Astrocyte of the spinal cord (primary cell): Measurements from ENCODE around the gene MORN1.

Source experiments
- DNase-seq: peaks from one replicate; pipeline ENCODE4 v3.0.0; 2011; ENCODE audit warnings: low read depth, low spot score
- H3K4me3 ChIP-seq: 2 replicates; pipeline ENCODE4 v1.5.1; 2011; ENCODE audit warnings: low read depth, mild to moderate bottlenecking, low read length, moderate library complexity
- in situ Hi-C: cut with HindIII; loops from 2 replicates; pipeline ENCODE4 v1.10.0; 2017; ENCODE audit warnings: low sequenced_read_pairs
- TF ChIP-seq, protein P1 (sequence below): IDR thresholded peaks from 2 replicates; pipeline ENCODE4 v1.5.1; 2012; ENCODE audit warnings: low read depth, mild to moderate bottlenecking, low read length, inconsistent platforms

The MORN1 gene

DNA sequence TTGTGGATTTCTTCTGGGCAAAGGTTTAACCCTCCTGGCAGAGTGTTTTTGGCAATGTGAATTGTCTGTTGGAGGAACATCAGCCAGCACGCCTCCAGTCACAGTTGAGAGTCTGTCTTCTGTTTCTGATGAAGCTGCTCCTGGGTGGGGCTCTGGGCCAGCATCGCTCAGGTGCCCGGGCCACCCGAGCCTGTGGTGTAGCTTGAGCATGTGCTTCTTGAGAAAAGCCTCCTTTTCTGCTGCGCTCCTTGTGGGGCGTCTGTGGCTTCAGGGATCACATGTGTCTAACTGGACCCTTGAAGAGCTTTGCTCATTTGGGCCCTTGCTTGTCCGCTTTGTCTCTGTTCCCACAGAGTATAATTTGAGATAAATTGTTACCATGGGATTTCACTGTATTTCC, 7.5 kb upstream of the MORN1 start:
- in situ Hi-C loops = no loop called here
- TF ChIP-seq, protein P1, sequence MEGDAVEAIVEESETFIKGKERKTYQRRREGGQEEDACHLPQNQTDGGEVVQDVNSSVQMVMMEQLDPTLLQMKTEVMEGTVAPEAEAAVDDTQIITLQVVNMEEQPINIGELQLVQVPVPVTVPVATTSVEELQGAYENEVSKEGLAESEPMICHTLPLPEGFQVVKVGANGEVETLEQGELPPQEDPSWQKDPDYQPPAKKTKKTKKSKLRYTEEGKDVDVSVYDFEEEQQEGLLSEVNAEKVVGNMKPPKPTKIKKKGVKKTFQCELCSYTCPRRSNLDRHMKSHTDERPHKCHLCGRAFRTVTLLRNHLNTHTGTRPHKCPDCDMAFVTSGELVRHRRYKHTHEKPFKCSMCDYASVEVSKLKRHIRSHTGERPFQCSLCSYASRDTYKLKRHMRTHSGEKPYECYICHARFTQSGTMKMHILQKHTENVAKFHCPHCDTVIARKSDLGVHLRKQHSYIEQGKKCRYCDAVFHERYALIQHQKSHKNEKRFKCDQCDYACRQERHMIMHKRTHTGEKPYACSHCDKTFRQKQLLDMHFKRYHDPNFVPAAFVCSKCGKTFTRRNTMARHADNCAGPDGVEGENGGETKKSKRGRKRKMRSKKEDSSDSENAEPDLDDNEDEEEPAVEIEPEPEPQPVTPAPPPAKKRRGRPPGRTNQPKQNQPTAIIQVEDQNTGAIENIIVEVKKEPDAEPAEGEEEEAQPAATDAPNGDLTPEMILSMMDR = no peak
- no peak for DNase-seq
- H3K4me3 ChIP-seq = no peak overlapping the region

DNA sequence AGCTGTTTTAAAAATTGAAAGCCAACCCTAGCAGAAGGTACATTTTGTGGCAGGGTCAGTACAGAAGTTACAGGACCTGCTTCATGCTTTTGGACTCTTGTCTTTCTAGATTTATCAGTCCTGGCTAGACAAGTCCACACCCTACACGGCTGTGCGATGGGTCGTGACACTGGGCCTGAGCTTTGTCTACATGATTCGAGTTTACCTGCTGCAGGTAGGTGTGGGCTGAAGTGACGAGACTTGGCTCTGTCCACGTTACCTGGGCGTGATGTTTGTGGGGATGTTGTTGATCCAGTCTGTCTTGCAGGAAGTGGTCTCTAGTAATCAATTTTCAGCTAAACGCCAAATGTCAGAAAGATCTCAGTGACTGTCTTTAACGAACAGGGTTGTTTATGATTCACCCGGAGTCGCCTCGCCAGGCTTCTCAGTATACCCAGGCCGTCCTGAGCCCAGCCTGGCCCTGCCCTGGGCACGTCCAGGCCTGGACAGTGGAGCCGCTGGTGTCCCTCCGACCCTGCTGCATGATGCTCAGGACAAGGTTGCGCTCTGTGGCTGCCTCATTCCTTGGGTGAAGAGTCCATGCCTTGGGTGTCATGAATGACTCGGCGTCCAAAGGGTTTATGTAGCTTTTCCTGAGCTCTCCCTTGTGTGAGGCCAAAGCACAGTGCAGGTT, 5.8 kb upstream of the MORN1 start:
- TF ChIP-seq, protein P1 = no peak
- H3K4me3 ChIP-seq = no peak overlapping the region
- in situ Hi-C loops = no loop called here
- no peak for DNase-seq

DNA sequence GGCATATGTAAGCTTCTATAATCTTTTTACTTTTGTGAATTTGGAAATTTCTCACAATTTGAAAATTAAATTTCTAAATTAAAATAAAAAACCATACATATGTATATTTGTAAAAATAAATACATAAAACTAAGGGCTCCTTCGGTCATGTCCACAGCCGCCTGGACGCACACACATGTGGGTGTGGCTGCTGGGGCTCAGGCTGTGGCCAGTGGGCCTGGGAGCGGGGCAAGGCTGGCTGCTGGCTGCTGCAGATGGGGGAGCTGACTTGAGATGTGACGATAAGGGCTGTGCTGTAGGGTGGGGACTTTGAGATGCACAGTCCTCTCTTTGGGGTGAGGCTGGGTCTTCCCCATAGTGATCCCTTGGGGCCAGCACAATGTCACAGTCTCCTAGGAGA, 5.1 kb upstream of the MORN1 start:
- TF ChIP-seq, protein P1 = no peak
- DNase-seq = no peak
- in situ Hi-C loops = no loop called here
- no peak overlapping the region for H3K4me3 ChIP-seq

DNA sequence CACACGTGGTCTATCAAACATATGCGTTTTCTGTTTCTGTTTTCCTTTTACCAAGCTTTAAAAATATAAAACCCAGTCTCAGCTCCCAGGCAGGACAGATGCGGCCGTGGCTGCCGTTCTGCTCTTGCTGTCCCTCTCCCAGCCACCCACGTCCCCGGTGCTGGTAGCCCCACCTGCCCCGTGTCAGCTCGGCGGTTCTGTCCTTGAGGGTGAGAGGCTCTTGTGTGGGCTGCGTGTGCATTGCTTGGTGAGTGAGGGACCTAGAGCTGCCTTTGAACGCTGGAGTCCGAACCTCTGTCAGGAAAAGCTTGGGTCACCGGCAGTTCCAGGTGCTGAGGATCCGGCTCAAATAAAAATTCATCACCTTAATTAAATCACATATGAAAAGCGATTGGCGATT, 4.7 kb upstream of the MORN1 start:
- in situ Hi-C loops = no loop called here
- no peak for DNase-seq
- TF ChIP-seq, protein P1 = no peak
- H3K4me3 ChIP-seq = no peak overlapping the region

DNA sequence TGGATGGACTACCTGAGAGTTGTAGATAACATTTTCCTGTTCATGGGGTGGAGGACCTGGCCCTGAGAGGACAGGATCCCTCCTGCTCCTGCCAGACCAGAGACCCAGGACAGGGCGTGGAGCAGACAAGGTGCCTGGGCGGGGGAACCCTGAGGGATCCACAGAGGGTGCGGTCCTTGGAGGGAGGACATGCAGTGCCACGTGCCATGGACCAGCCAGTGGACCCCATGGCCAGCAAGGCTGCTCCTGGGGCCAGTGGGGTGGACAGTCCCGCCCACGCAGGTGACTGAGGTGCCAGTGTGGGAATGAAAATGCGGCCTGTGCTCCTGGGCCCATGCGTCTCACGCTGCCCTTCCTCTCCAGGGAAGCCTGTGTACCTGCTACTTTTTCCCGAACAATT, 3.9 kb upstream of the MORN1 start:
- H3K4me3 ChIP-seq = no peak overlapping the region
- TF ChIP-seq, protein P1 = no peak
- in situ Hi-C loops = no loop called here
- no peak for DNase-seq

DNA sequence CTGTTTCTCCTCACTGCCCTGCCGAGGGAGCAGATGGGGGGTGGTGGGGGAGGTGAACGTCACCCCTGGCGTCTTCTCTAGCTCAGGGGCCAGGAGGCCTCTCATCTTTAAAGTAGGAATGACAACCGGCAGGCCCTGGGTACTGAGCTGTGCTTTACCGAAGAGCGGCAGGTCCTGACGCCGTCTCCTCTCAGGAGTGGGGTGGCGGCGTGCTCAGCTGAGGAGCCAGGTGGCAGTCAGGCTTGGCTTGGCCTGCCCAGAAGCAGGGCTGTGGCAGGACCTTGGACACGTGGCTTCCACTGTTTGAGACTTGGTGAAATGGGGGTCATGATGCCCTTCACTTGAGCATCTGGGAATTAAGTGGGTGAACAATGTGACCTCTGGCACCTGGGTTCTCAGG, 3.4 kb upstream of the MORN1 start:
- in situ Hi-C loops = no loop called here
- H3K4me3 ChIP-seq = no peak overlapping the region
- TF ChIP-seq, protein P1 = no peak
- DNase-seq = no peak
